Right lobe of liver (tissue), 4 donors: Measurements from ENCODE around the gene FMNL2.

Experiments used
- CTCF ChIP-seq, 4 donors: fragments of 200-600 bp in 3 of 4; fragments of 450-650 bp in 1 of 4; IDR thresholded peaks; one replicate each; pipeline versions ENCODE4 v1.5.1 to v1.8.0; 2016 to 2022; ENCODE audit warnings: antibody characterized with exemption in 4 of 4, mild to moderate bottlenecking in 2 of 4
- POLR2A ChIP-seq: fragments of 450-650 bp; IDR thresholded peaks from one replicate; pipeline ENCODE4 v1.6.1; 2017; ENCODE audit warnings: antibody characterized with exemption, mild to moderate bottlenecking
- donor health status: DM: no; HTN: no; CAD: no.
- donor health status: DM: no; HTN: no; CAD: no.
- donor health status: DM: no; HTN: yes; CAD: no.

GRCh38 chr2:152511981-152512380, 177.0 kb downstream of the FMNL2 start:
- no peak for TF ChIP-seq CTCF (IDR thresholded peaks at IDR 0.05)
- TF ChIP-seq POLR2A, result no peak
